Measurements from ENCODE around the gene HDAC4.

HDAC4 gene

GRCh38 chr2:239160226-239161143 lies 240.3 kb downstream of the HDAC4 start:
- DNase-seq = peak; percentile 7

- peak; percentile 11 for DNase-seq
These were observed 241.3 kb downstream of the HDAC4 start for GRCh38 chr2:239159476-239159911.

- peak; percentile 11 for DNase-seq
These were observed 242.0 kb downstream of the HDAC4 start for GRCh38 chr2:239158641-239159475.

GRCh38 chr2:239157771-239158170 lies 243.0 kb downstream of the HDAC4 start:
- DNase-seq = peak; percentile 24

- DNase-seq = peak; percentile 17
These were observed 243.6 kb downstream of the HDAC4 start for GRCh38 chr2:239157269-239157668.

GRCh38 chr2:239156516-239157265 lies 244.1 kb downstream of the HDAC4 start:
- DNase-seq = peak; percentile 2

- peak; percentile 9 for DNase-seq
These were observed 244.9 kb downstream of the HDAC4 start for GRCh38 chr2:239155806-239156480.

GRCh38 chr2:239154971-239155805 lies 245.6 kb downstream of the HDAC4 start:
- peak; percentile 15 for DNase-seq

- peak; percentile 15 for DNase-seq
These were observed 246.8 kb downstream of the HDAC4 start for GRCh38 chr2:239153806-239154591.

GRCh38 chr2:239152916-239153305 lies 247.9 kb downstream of the HDAC4 start:
- DNase-seq = peak; percentile 5

GRCh38 chr2:239152239-239152915 lies 248.4 kb downstream of the HDAC4 start:
- peak; percentile 11 for DNase-seq

GRCh38 chr2:239151201-239152131 lies 249.4 kb downstream of the HDAC4 start:
- peak; percentile 7 for DNase-seq

- peak; percentile 2 for DNase-seq
These were observed 250.5 kb downstream of the HDAC4 start for GRCh38 chr2:239150125-239151011.

GRCh38 chr2:239149501-239149900 lies 251.3 kb downstream of the HDAC4 start:
- peak; percentile 11 for DNase-seq

- DNase-seq = no peak
These were observed 252.2 kb downstream of the HDAC4 start for GRCh38 chr2:239148495-239149200.

GRCh38 chr2:239147376-239147775 lies 253.4 kb downstream of the HDAC4 start:
- DNase-seq = no peak

- DNase-seq = no peak
These were observed 254.1 kb downstream of the HDAC4 start for GRCh38 chr2:239146741-239147181.

Measured in right hindlimb (tissue), 1 donor.